CD8-positive, alpha-beta memory T cell (primary cell): ENCODE data around the gene STAT4. TPM values are rescaled to one million over a fixed set of nuclear protein-coding genes. Genes with fewer than 3 reads are reported as not detected.

ENCODE experiments used
- CTCF ChIA-PET: fragments of 350-600 bp; sonication (Branson Sonifier 250); formaldehyde crosslinking; loops from one replicate; lab custom pipeline; 2021; ENCODE audit warnings: antibody characterized with exemption; lab: Charles Lee
- POLR2A ChIA-PET: fragments of 350-600 bp; sonication (Branson Sonifier 250); formaldehyde crosslinking; loops from one replicate; lab custom pipeline; 2021; ENCODE audit warnings: antibody characterized with exemption; lab: Charles Lee
- DNase-seq, 5 donors: peaks; one replicate each; pipeline versions ENCODE4 v3.0.0 to v3.0.0-alpha.2; 2020 to 2022; ENCODE audit warnings: mixed read lengths in 1 of 5
- H3K27ac ChIP-seq: one replicate; pipeline ENCODE4 v1.7.0; 2013; ENCODE audit warnings: low read depth, mild to moderate bottlenecking, low read length, moderate library complexity
- H3K27me3 ChIP-seq: 2 replicates; pipeline ENCODE4 v1.7.0; 2013; ENCODE audit warnings: low read length, mild to moderate bottlenecking; ENCODE audit not compliant: insufficient read depth, poor library complexity, severe bottlenecking
- H3K36me3 ChIP-seq: 2 replicates; pipeline ENCODE4 v1.7.0; 2013; ENCODE audit warnings: mild to moderate bottlenecking, low read length, moderate library complexity; ENCODE audit not compliant: insufficient read depth
- H3K4me1 ChIP-seq: 2 replicates; pipeline ENCODE4 v1.7.0; 2013; ENCODE audit warnings: mild to moderate bottlenecking, low read length, moderate library complexity; ENCODE audit not compliant: insufficient read depth
- H3K4me3 ChIP-seq: 2 replicates; pipeline ENCODE4 v1.7.0; 2013; ENCODE audit warnings: mild to moderate bottlenecking, low read length
- H3K9me3 ChIP-seq: 2 replicates; pipeline ENCODE4 v1.7.0; 2013; ENCODE audit warnings: mild to moderate bottlenecking, low read length
- H3K27ac Mint-ChIP-seq, 8 donors: one replicate each; pipeline ENCODE4 v1.8.0; 2020 to 2021; ENCODE audit warnings: mixed read lengths in 8 of 8, mild to moderate bottlenecking in 6 of 8, inconsistent platforms in 3 of 8, moderate library complexity in 3 of 8
- H3K27me3 Mint-ChIP-seq, 2 donors: one replicate each; pipeline ENCODE4 v1.8.0; 2020 to 2021; ENCODE audit warnings: mixed read lengths in 2 of 2, mild to moderate bottlenecking in 1 of 2, moderate library complexity in 1 of 2
- H3K36me3 Mint-ChIP-seq, 3 donors: one replicate each; pipeline ENCODE4 v1.8.0; 2020 to 2021; ENCODE audit warnings: mixed read lengths in 3 of 3, inconsistent platforms in 1 of 3, mild to moderate bottlenecking in 1 of 3
- H3K4me1 Mint-ChIP-seq, 3 donors: one replicate each; pipeline ENCODE4 v1.8.0; 2020 to 2021; ENCODE audit warnings: mixed read lengths in 3 of 3, inconsistent platforms in 1 of 3, mild to moderate bottlenecking in 1 of 3
- H3K4me3 Mint-ChIP-seq, 7 donors: one replicate each; pipeline ENCODE4 v1.8.0; 2020 to 2021; ENCODE audit warnings: mixed read lengths in 7 of 7, mild to moderate bottlenecking in 6 of 7, moderate library complexity in 4 of 7, inconsistent platforms in 2 of 7
- H3K9me3 Mint-ChIP-seq, 5 donors: one replicate each; pipeline ENCODE4 v1.8.0; 2020 to 2022; ENCODE audit warnings: mixed read lengths in 5 of 5, mild to moderate bottlenecking in 3 of 5, moderate library complexity in 2 of 5, inconsistent platforms in 1 of 5
- polyA plus RNA-seq: library from polyadenylated mRNA; unstranded; fragments of 300-500 nt; fragmentation: Illumina TruSeq; gene quantifications from one replicate; pipeline ENCODE4 v1.2.3, GENCODE V29; 2021
- total RNA-seq, 2 experiments: library from RNA; stranded (reverse); gene quantifications; one replicate each; pipeline ENCODE4 v1.2.3, GENCODE V29; 2021

The STAT4 gene
- total and polyA plus RNA-seq, 3 experiments from 2014 or later: 53.0 to 88.2 (median 54.7) TPM

- Mint-ChIP-seq H3K4me1 (peaks cover 32 to 47% (median 35%) of the 10 kb centered on the region in 3 donors), H3K27me3 (no peaks in the 10 kb centered on the region), H3K9me3 (no peaks in the 10 kb centered on the region), H3K27ac (no peak within 1 kb of the TSS), H3K4me3 (no peak within 1 kb of the TSS), H3K36me3 (peaks cover 0 to 20% (median 5%) of the 10 kb centered on the region in 3 donors)
- Histone ChIP-seq H3K9me3 (no peaks in the 10 kb centered on the region), H3K4me1 (peaks cover 68% of the 10 kb centered on the region), H3K4me3 (peak within 1 kb of the TSS; percentile 90), H3K27ac (peak within 1 kb of the TSS; percentile 69), H3K36me3 (peaks cover 7% of the 10 kb centered on the region), H3K27me3 (no peaks in the 10 kb centered on the region)
- CTCF ChIA-PET: interaction anchor here (0.9 to 1.7 kb wide), 5 partner anchors 9 to 141 kb away, joined by 3 to 8 read pairs (median 5); no protein-coding TSS in a partner anchor
- POLR2A ChIA-PET: interaction anchor here (0.8 to 1.8 kb wide), 7 partner anchors 9 to 136 kb away, joined by 3 to 6 read pairs (median 4); no protein-coding TSS in a partner anchor
- DNase-seq: peak; percentile 92 to 98 (median 95)
These were observed 136.7 kb downstream of the STAT4 start, which contains the start of gene STAT1 for GRCh38 chr2:191013932-191014652. Gene STAT1, minus strand, starts transcription at chr2:191014171. Its CDS starts 4,168 bp downstream, at chr2:191010003.

GRCh38 chr2:191013682-191013931, 137.2 kb downstream of the STAT4 start:
- Mint-ChIP-seq H3K4me1 (peaks cover 32 to 47% (median 34%) of the 10 kb centered on the region in 3 donors), H3K27me3 (no peaks in the 10 kb centered on the region), H3K4me3 (no peak overlapping the region), H3K36me3 (peaks cover 0 to 24% (median 7%) of the 10 kb centered on the region in 3 donors), H3K9me3 (no peaks in the 10 kb centered on the region), H3K27ac (no peak overlapping the region)
- Histone ChIP-seq H3K9me3 (no peaks in the 10 kb centered on the region), H3K27me3 (no peaks in the 10 kb centered on the region), H3K4me1 (peaks cover 68% of the 10 kb centered on the region), H3K36me3 (peaks cover 7% of the 10 kb centered on the region), H3K4me3 (peak overlapping the region; percentile 90), H3K27ac (peak overlapping the region; percentile 69)
- CTCF ChIA-PET: interaction anchor here (0.9 to 1.7 kb wide), 3 partner anchors 11 to 142 kb away, joined by 3 to 8 read pairs (median 6); no protein-coding TSS in a partner anchor
- POLR2A ChIA-PET: interaction anchor here (0.6 to 1.8 kb wide), 6 partner anchors 9 to 192 kb away, joined by 3 to 7 read pairs (median 4); no protein-coding TSS in a partner anchor
- no peak for DNase-seq

- no peaks in the 10 kb centered on the region for H3K9me3 ChIP-seq
- H3K4me3 ChIP-seq: peak overlapping the region; percentile 90
- CTCF ChIA-PET: interaction anchor here (0.9 to 2.6 kb wide), 6 partner anchors 10 to 142 kb away, joined by 3 to 13 read pairs (median 4); no protein-coding TSS in a partner anchor
- no peaks in the 10 kb centered on the region for H3K27me3 ChIP-seq
- H3K36me3 Mint-ChIP-seq: peaks cover 4 to 30% (median 11%) of the 10 kb centered on the region in 3 donors
- DNase-seq: no peak
- H3K27me3 Mint-ChIP-seq: no peaks in the 10 kb centered on the region
- H3K4me3 Mint-ChIP-seq: no peak overlapping the region
- peak overlapping the region; percentile 69 for H3K27ac ChIP-seq
- H3K9me3 Mint-ChIP-seq: no peaks in the 10 kb centered on the region
- H3K4me1 ChIP-seq: peaks cover 68% of the 10 kb centered on the region
- no peak overlapping the region for H3K27ac Mint-ChIP-seq
- POLR2A ChIA-PET: interaction anchor here (0.6 to 2.0 kb wide), 6 partner anchors 10 to 192 kb away, joined by 3 to 7 read pairs (median 4); partner anchors contain the start of gene GLS
- peaks cover 12% of the 10 kb centered on the region for H3K36me3 ChIP-seq
- peaks cover 32 to 47% (median 36%) of the 10 kb centered on the region in 3 donors for H3K4me1 Mint-ChIP-seq
These were observed 137.7 kb downstream of the STAT4 start for GRCh38 chr2:191012845-191013681.

- Histone ChIP-seq H3K4me3 (peak overlapping the region; percentile 90), H3K27ac (peak overlapping the region; percentile 19), H3K9me3 (no peaks in the 10 kb centered on the region), H3K36me3 (peaks cover 19% of the 10 kb centered on the region), H3K27me3 (no peaks in the 10 kb centered on the region), H3K4me1 (peaks cover 72% of the 10 kb centered on the region)
- H3K27ac Mint-ChIP-seq: no peak overlapping the region
- no peak for DNase-seq
- ChIA-PET CTCF (interaction anchor here (1.3 to 2.6 kb wide), 3 partner anchors 10 to 131 kb away, joined by 3 to 13 read pairs (median 3); no protein-coding TSS in a partner anchor), POLR2A (interaction anchor here (0.8 to 2.0 kb wide), 4 partner anchors 8 to 132 kb away, joined by 3 to 7 read pairs (median 5); partner anchors contain the start of gene GLS)
- peaks cover 36 to 51% (median 38%) of the 10 kb centered on the region in 3 donors for H3K4me1 Mint-ChIP-seq
- no peaks in the 10 kb centered on the region for H3K27me3 Mint-ChIP-seq
- H3K9me3 Mint-ChIP-seq: no peaks in the 10 kb centered on the region
- H3K36me3 Mint-ChIP-seq: peaks cover 11 to 36% (median 12%) of the 10 kb centered on the region in 3 donors
- no peak overlapping the region for H3K4me3 Mint-ChIP-seq
These were observed 138.4 kb downstream of the STAT4 start for GRCh38 chr2:191012346-191012745.

GRCh38 chr2:191010887-191011885, 139.6 kb downstream of the STAT4 start:
- Histone ChIP-seq H3K4me3 (peak overlapping the region; percentile 90), H3K27me3 (no peaks in the 10 kb centered on the region), H3K9me3 (no peaks in the 10 kb centered on the region), H3K36me3 (peaks cover 31% of the 10 kb centered on the region), H3K4me1 (peaks cover 84% of the 10 kb centered on the region), H3K27ac (no peak overlapping the region)
- ChIA-PET POLR2A (interaction anchor here (1.5 to 2.0 kb wide), 3 partner anchors 9 to 131 kb away, joined by 5 to 7 read pairs (median 5); partner anchors contain the start of gene GLS), CTCF (interaction anchor here (0.6 to 2.6 kb wide), 5 partner anchors 12 to 134 kb away, joined by 3 to 13 read pairs (median 3); no protein-coding TSS in a partner anchor)
- DNase-seq: no peak
- H3K4me1 Mint-ChIP-seq: peaks cover 41 to 57% (median 42%) of the 10 kb centered on the region in 3 donors
- H3K9me3 Mint-ChIP-seq: no peaks in the 10 kb centered on the region
- H3K27ac Mint-ChIP-seq: peak overlapping the region in 6 of 8 donors; percentile 54 to 84 (median 79)
- H3K4me3 Mint-ChIP-seq: no peak overlapping the region
- H3K36me3 Mint-ChIP-seq: peaks cover 22 to 48% (median 23%) of the 10 kb centered on the region in 3 donors
- H3K27me3 Mint-ChIP-seq: no peaks in the 10 kb centered on the region

GRCh38 chr2:191009541-191010374, 141.0 kb downstream of the STAT4 start:
- DNase-seq: no peak
- peaks cover 29 to 62% (median 29%) of the 10 kb centered on the region in 3 donors for H3K36me3 Mint-ChIP-seq
- no peaks in the 10 kb centered on the region for H3K9me3 Mint-ChIP-seq
- peak overlapping the region; percentile 15 to 96 (median 64) for H3K27ac Mint-ChIP-seq
- CTCF ChIA-PET: interaction anchor here (1.1 to 1.3 kb wide), 2 partner anchors 11 to 133 kb away, joined by 3 read pairs; no protein-coding TSS in a partner anchor
- POLR2A ChIA-PET: interaction anchor here (0.8 kb wide), 1 partner anchor 14 kb away, joined by 3 read pairs; no protein-coding TSS in a partner anchor
- H3K27me3 Mint-ChIP-seq: no peaks in the 10 kb centered on the region
- Histone ChIP-seq H3K27ac (no peak overlapping the region), H3K36me3 (peaks cover 45% of the 10 kb centered on the region), H3K4me1 (peaks cover 79% of the 10 kb centered on the region), H3K27me3 (no peaks in the 10 kb centered on the region), H3K9me3 (no peaks in the 10 kb centered on the region), H3K4me3 (no peak overlapping the region)
- H3K4me3 Mint-ChIP-seq: peak overlapping the region in 5 of 7 donors; percentile 4 to 58 (median 43)
- peaks cover 46 to 65% (median 55%) of the 10 kb centered on the region in 3 donors for H3K4me1 Mint-ChIP-seq
